ENCODE data around the gene MAP3K13. TPM values are rescaled to one million over a fixed set of nuclear protein-coding genes. Genes with fewer than 3 reads are reported as not detected.
A peak's percentile ranks its signal among the peaks of the same experiment; 100 is the strongest.

The MAP3K13 gene, protein sequence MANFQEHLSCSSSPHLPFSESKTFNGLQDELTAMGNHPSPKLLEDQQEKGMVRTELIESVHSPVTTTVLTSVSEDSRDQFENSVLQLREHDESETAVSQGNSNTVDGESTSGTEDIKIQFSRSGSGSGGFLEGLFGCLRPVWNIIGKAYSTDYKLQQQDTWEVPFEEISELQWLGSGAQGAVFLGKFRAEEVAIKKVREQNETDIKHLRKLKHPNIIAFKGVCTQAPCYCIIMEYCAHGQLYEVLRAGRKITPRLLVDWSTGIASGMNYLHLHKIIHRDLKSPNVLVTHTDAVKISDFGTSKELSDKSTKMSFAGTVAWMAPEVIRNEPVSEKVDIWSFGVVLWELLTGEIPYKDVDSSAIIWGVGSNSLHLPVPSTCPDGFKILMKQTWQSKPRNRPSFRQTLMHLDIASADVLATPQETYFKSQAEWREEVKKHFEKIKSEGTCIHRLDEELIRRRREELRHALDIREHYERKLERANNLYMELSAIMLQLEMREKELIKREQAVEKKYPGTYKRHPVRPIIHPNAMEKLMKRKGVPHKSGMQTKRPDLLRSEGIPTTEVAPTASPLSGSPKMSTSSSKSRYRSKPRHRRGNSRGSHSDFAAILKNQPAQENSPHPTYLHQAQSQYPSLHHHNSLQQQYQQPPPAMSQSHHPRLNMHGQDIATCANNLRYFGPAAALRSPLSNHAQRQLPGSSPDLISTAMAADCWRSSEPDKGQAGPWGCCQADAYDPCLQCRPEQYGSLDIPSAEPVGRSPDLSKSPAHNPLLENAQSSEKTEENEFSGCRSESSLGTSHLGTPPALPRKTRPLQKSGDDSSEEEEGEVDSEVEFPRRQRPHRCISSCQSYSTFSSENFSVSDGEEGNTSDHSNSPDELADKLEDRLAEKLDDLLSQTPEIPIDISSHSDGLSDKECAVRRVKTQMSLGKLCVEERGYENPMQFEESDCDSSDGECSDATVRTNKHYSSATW
- total RNA-seq (10 to 100 TPM; 17.5 to 43.1 (median 24.0) TPM), polyA plus RNA-seq (10 to 100 TPM; 17.2 to 22.8 TPM)

DNA sequence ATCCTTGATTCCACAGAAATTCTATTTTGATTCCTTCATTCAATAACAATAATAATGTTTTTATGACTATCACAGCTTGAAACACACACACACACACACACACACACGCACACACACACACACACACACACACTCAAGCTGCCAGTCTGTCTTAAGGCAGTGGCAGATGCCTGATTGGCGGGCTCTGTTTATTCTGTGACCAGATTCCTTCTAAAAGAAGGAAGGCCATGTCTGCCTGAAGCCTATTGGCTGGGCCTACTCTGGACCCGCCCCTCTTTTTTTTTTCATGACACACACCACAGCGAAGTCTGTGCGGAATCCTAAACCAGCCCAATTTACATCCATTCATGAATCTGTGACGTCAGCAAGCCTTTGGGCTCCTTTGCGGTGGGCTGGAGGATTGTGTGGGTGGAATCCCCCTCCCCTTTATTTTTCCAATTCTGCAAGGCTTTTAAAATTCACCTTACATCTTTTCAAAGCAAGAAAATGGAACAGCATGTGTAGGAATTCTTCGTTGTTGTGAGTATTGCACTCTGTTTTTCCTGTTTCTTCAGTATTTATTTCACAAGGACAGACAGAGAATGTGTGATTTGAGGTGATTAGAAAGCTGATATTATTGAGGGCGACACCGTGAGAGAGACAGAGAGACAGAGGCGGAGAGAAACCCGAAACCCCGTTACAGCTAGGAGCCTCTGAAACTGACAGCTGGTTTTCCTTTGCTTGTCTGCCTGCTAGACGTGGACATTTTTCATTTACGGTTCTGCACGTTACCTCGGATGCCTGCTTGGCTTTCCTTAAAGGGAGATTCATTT is at the start of gene MAP3K13:
Gene MAP3K13, plus strand, starts transcription at position 287 of the 812 bp plus-strand sequence. CDS start 65,446 bp downstream, outside the sequence.
- intact Hi-C loops (cut with DNase I) = no loop called here
- FAIRE-seq = peak; percentile 76

GRCh38 chr3:185313693-185314246 is 49.2 kb upstream of the MAP3K13 start:
- intact Hi-C loops (cut with DNase I) = no loop called here
- 78% methylated on average over 3 of the region's 3 CpGs for WGBS, 2 donors
- FAIRE-seq (no peak), ATAC-seq (no peak), DNase-seq (no peak)
- H3K9me3 ChIP-seq = no peaks in the 10 kb centered on the region
- H3K36me3 ChIP-seq = no peaks in the 10 kb centered on the region
- TF ChIP-seq, protein P1, sequence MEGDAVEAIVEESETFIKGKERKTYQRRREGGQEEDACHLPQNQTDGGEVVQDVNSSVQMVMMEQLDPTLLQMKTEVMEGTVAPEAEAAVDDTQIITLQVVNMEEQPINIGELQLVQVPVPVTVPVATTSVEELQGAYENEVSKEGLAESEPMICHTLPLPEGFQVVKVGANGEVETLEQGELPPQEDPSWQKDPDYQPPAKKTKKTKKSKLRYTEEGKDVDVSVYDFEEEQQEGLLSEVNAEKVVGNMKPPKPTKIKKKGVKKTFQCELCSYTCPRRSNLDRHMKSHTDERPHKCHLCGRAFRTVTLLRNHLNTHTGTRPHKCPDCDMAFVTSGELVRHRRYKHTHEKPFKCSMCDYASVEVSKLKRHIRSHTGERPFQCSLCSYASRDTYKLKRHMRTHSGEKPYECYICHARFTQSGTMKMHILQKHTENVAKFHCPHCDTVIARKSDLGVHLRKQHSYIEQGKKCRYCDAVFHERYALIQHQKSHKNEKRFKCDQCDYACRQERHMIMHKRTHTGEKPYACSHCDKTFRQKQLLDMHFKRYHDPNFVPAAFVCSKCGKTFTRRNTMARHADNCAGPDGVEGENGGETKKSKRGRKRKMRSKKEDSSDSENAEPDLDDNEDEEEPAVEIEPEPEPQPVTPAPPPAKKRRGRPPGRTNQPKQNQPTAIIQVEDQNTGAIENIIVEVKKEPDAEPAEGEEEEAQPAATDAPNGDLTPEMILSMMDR (IDR thresholded peaks at IDR 0.05) = no peak
- H3K27me3 ChIP-seq = no peaks in the 10 kb centered on the region
- no peak overlapping the region for H3K27ac ChIP-seq
- no peak overlapping the region for H3K4me3 ChIP-seq
- H3K4me1 ChIP-seq = peaks cover 4 to 27% (median 21%) of the 10 kb centered on the region in 3 donors

More for the DNA sequence above, at the start of gene MAP3K13:
- Histone ChIP-seq H3K9me3 (no peaks in the 10 kb centered on the region), H3K4me1 (peaks cover 7 to 28% (median 27%) of the 10 kb centered on the region in 3 donors), H3K4me3 (peak within 1 kb of the TSS; percentile 23 to 52 (median 34)), H3K27ac (peak within 1 kb of the TSS; percentile 57 to 87 (median 67)), H3K36me3 (no peaks in the 10 kb centered on the region), H3K27me3 (no peaks in the 10 kb centered on the region)
- ATAC-seq (peak; percentile 96 to 98 (median 98)), DNase-seq (peak in 5 of 6 donors; percentile 78 to 87 (median 85))
- WGBS, 2 donors = 1 to 2% methylated on average over 17 of the region's 17 CpGs
- TF ChIP-seq, protein P1 (IDR thresholded peaks at IDR 0.05) = no peak

GRCh38 chr3:185316740-185317412 is 46.1 kb upstream of the MAP3K13 start:
- H3K27me3 ChIP-seq = no peaks in the 10 kb centered on the region
- peak; percentile 45 to 82 (median 70) for ATAC-seq
- peaks cover 4 to 24% (median 21%) of the 10 kb centered on the region in 3 donors for H3K4me1 ChIP-seq
- peak overlapping the region; percentile 43 to 93 (median 66) for H3K27ac ChIP-seq
- no peaks in the 10 kb centered on the region for H3K9me3 ChIP-seq
- 41 to 44% methylated on average over 6 of the region's 6 CpGs for WGBS, 2 donors
- no peak for DNase-seq
- FAIRE-seq = no peak
- peak overlapping the region in 2 of 4 donors; percentile 11 to 12 for H3K4me3 ChIP-seq
- intact Hi-C loops (cut with DNase I) = no loop called here
- H3K36me3 ChIP-seq = no peaks in the 10 kb centered on the region
- TF ChIP-seq, protein P1 (IDR thresholded peaks at IDR 0.05) = no peak

- no peaks in the 10 kb centered on the region for H3K36me3 ChIP-seq
- DNase-seq (no peak), ATAC-seq (peak; percentile 59 to 85 (median 80)), FAIRE-seq (peak; percentile 91)
- peak overlapping the region; percentile 43 to 93 (median 66) for H3K27ac ChIP-seq
- no peaks in the 10 kb centered on the region for H3K9me3 ChIP-seq
- H3K4me1 ChIP-seq = peaks cover 4 to 21% (median 20%) of the 10 kb centered on the region in 3 donors
- TF ChIP-seq, protein P1 (IDR thresholded peaks at IDR 0.05) = no peak
- WGBS, 2 donors = 5 to 6% methylated on average over 3 of the region's 3 CpGs
- peak overlapping the region in 1 of 4 donors; percentile 11 for H3K4me3 ChIP-seq
- intact Hi-C loops (cut with DNase I) = no loop called here
- H3K27me3 ChIP-seq = no peaks in the 10 kb centered on the region
Observed at GRCh38 chr3:185317674-185318073, 45.3 kb upstream of the MAP3K13 start.
